HepG2 (cell line): ENCODE measurements around the gene SPSB1. TPM values are rescaled to one million over a fixed set of nuclear protein-coding genes. Genes with fewer than 3 reads are reported as not detected.

ENCODE experiments used
- ATF7 ChIP-seq, 2 experiments: fragments of 450-650 bp in 1 of 2; sonication (generic) in 1 of 2; formaldehyde crosslinking in 1 of 2; IDR thresholded peaks; 2 replicates each; pipeline versions ENCODE4 v1.4.0 to v1.6.1; 2016 to 2020; ENCODE audit warnings: antibody characterized with exemption in 1 of 2, mild to moderate bottlenecking in 1 of 2, missing genetic modification reagents in 1 of 2
- BORCS8-MEF2B ChIP-seq: sonication (generic); formaldehyde crosslinking; IDR thresholded peaks from 2 replicates; pipeline ENCODE4 v1.8.0; 2022; ENCODE audit warnings: mild to moderate bottlenecking, missing genetic modification reagents
- GATAD2A ChIP-seq: IDR thresholded peaks from 2 replicates; pipeline ENCODE4 v1.6.1; 2016
- HES4 ChIP-seq: sonication (generic); formaldehyde crosslinking; IDR thresholded peaks from 2 replicates; pipeline ENCODE4 v1.9.0; 2021; ENCODE audit warnings: mild to moderate bottlenecking, missing genetic modification reagents, borderline replicate concordance
- HNF4A ChIP-seq: sonication (generic); formaldehyde crosslinking; IDR thresholded peaks from 2 replicates; pipeline ENCODE4 v1.4.0; 2020; ENCODE audit warnings: missing genetic modification reagents
- IRF2 ChIP-seq: IDR thresholded peaks from 2 replicates; pipeline ENCODE4 v1.6.1; 2018; ENCODE audit warnings: missing genetic modification reagents, missing compliant biosample characterization
- NFE2 ChIP-seq: sonication (generic); formaldehyde crosslinking; IDR thresholded peaks from 2 replicates; pipeline ENCODE4 v1.4.0; 2020; ENCODE audit warnings: missing genetic modification reagents
- RFX5 ChIP-seq: IDR thresholded peaks from 2 replicates; pipeline ENCODE4 v1.6.1; 2011; ENCODE audit warnings: low read depth, low read length, improper control_type of control experiment
- SATB2 ChIP-seq: sonication (generic); formaldehyde crosslinking; IDR thresholded peaks from 2 replicates; pipeline ENCODE4 v1.5.0; 2020; ENCODE audit warnings: missing genetic modification reagents
- ZBTB20 ChIP-seq: sonication (generic); formaldehyde crosslinking; IDR thresholded peaks from 2 replicates; pipeline ENCODE4 v1.8.1; 2023; ENCODE audit warnings: missing genetic modification reagents, low read depth, mild to moderate bottlenecking, borderline replicate concordance
- ZNF180 ChIP-seq: sonication (generic); formaldehyde crosslinking; IDR thresholded peaks from 2 replicates; pipeline ENCODE4 v1.4.0; 2020; ENCODE audit warnings: low read depth, missing genetic modification reagents, borderline replicate concordance
- ZNF275 ChIP-seq: sonication (generic); formaldehyde crosslinking; IDR thresholded peaks from 2 replicates; pipeline ENCODE4 v1.8.0; 2022; ENCODE audit warnings: missing genetic modification reagents, mild to moderate bottlenecking, inconsistent platforms, borderline replicate concordance
- ZNF441 ChIP-seq: sonication (generic); formaldehyde crosslinking; IDR thresholded peaks from 2 replicates; pipeline ENCODE4 v1.7.0; 2021; ENCODE audit warnings: missing genetic modification reagents, borderline replicate concordance
- ZNF564 ChIP-seq: sonication (generic); formaldehyde crosslinking; IDR thresholded peaks from 2 replicates; pipeline ENCODE4 v1.8.1; 2023; ENCODE audit warnings: mild to moderate bottlenecking, missing genetic modification reagents
- ZNF580 ChIP-seq: IDR thresholded peaks from 2 replicates; pipeline ENCODE4 v1.6.1; 2016; ENCODE audit warnings: low read depth, borderline replicate concordance
- ZNF746 ChIP-seq: sonication (generic); formaldehyde crosslinking; IDR thresholded peaks from 2 replicates; pipeline ENCODE4 v1.8.0; 2022; ENCODE audit warnings: mild to moderate bottlenecking, missing genetic modification reagents
- ZNF790 ChIP-seq: sonication (generic); formaldehyde crosslinking; IDR thresholded peaks from 2 replicates; pipeline ENCODE4 v1.8.0; 2022; ENCODE audit warnings: missing genetic modification reagents, mild to moderate bottlenecking, borderline replicate concordance
- ZNF841 ChIP-seq: sonication (generic); formaldehyde crosslinking; IDR thresholded peaks from 2 replicates; pipeline ENCODE4 v1.8.1; 2023; ENCODE audit warnings: missing genetic modification reagents, borderline replicate concordance
- ZNF891 ChIP-seq: sonication (generic); formaldehyde crosslinking; IDR thresholded peaks from 2 replicates; pipeline ENCODE4 v1.5.0; 2020; ENCODE audit warnings: mild to moderate bottlenecking, missing genetic modification reagents
- polyA plus RNA-seq, 8 experiments: library from polyadenylated mRNA; depleted of rRNA in 3 of 8; stranded (reverse) in 7 of 8; unstranded in 1 of 8; fragments of >200 nt; fragmentation: Illumina TruSeq in 4 of 8; extraction: Trizol in 4 of 8; gene quantifications; 2 replicates each; pipeline versions ENCODE4 v1.2.1 to v1.2.3, GENCODE V29; 2011 to 2016; ENCODE audit warnings: low read depth in 4 of 8, missing spikeins in 1 of 8, mixed read lengths in 1 of 8; ENCODE audit not compliant: insufficient read depth in 1 of 8
- total RNA-seq, 5 experiments: library from RNA; depleted of rRNA; stranded (reverse); fragments of >200 nt; fragmentation: Illumina TruSeq; extraction: Trizol; gene quantifications; 2 replicates each; pipeline ENCODE4 v1.2.3, GENCODE V29; 2016; ENCODE audit warnings: low read depth in 1 of 5
- TF ChIP-seq, protein P1 (sequence below): sonication (generic); formaldehyde crosslinking; IDR thresholded peaks from 2 replicates; pipeline ENCODE4 v1.8.0; 2022; ENCODE audit warnings: mild to moderate bottlenecking, missing genetic modification reagents
- TF ChIP-seq, protein P2 (sequence below): fragments of 450-650 bp; IDR thresholded peaks from 2 replicates; pipeline ENCODE4 v1.6.1; 2016
- TF ChIP-seq, protein P3 (sequence below): sonication (generic); formaldehyde crosslinking; IDR thresholded peaks from 2 replicates; pipeline ENCODE4 v1.8.0; 2022; ENCODE audit warnings: mild to moderate bottlenecking, missing genetic modification reagents; ENCODE audit not compliant: insufficient replicate concordance

SPSB1 gene
- total and polyA plus RNA-seq, 2 of the 13 experiments (the other 11 are each of a cell fraction or from before 2014, with no cell fraction given), result 5.0 to 8.0 TPM

DNA sequence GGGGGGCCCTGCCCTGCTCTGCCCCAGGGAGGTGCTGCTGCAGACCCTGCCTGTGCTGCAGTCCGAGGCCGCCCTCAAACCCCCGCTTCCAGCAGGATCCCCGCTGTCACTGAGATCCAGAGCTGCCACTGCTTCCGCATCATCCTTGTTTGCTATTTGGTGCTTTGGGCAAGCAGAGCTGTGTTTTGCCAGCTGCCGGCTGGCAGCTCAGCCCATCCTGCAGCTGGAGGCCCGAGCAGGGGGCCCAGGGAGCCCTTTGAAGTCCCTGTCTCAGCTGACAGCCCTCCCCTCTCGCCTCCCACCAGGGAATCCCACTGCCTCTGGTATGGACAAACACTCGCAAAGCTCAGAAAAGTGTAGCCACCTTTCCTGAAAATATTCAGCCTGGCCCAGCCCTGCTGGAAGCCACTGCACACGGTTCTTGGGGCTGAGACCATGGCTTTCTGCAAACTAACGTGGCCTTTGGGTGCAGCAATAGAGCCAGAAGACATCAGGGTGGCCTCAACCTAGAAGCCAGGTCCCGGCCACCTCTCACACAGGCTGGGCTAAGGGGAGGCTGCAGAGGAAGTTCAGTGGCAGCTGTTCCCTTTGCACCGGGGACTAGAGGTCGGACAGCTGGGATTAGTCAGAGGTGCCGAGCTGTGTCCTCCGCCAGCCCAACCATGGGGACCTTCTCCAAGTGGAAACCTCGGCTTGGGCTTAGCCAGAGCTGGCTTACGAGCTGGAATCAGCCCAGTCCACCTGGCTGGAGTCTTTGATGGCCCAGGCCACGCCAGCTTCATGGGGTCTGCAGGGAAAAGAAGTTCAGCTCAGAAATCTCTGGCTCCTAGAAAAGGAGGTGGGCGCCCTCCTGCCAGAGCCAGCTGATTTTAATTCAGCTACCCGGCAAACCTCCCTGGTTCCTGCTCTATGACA, 107.1 kb downstream of the SPSB1 start (continued):
- no peak for TF ChIP-seq ZNF580 (CRISPR knock-in tag)
- TF ChIP-seq HNF4A (CRISPR knock-in tag), result peak; percentile 75
- TF ChIP-seq NFE2 (CRISPR knock-in tag), result no peak
- TF ChIP-seq, protein P1, sequence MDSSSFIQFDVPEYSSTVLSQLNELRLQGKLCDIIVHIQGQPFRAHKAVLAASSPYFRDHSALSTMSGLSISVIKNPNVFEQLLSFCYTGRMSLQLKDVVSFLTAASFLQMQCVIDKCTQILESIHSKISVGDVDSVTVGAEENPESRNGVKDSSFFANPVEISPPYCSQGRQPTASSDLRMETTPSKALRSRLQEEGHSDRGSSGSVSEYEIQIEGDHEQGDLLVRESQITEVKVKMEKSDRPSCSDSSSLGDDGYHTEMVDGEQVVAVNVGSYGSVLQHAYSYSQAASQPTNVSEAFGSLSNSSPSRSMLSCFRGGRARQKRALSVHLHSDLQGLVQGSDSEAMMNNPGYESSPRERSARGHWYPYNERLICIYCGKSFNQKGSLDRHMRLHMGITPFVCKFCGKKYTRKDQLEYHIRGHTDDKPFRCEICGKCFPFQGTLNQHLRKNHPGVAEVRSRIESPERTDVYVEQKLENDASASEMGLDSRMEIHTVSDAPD (CRISPR knock-in tag), result no peak
- TF ChIP-seq ZBTB20 (CRISPR knock-in tag), result no peak
- TF ChIP-seq BORCS8-MEF2B (CRISPR knock-in tag), result 0 out of 2 replicates have a peak, but pooled peaks have one; percentile 14
- no peak for TF ChIP-seq IRF2
- 0 out of 2 replicates have a peak, but pooled peaks have one; percentile 20 for TF ChIP-seq HES4 (CRISPR knock-in tag)
- TF ChIP-seq, protein P2, sequence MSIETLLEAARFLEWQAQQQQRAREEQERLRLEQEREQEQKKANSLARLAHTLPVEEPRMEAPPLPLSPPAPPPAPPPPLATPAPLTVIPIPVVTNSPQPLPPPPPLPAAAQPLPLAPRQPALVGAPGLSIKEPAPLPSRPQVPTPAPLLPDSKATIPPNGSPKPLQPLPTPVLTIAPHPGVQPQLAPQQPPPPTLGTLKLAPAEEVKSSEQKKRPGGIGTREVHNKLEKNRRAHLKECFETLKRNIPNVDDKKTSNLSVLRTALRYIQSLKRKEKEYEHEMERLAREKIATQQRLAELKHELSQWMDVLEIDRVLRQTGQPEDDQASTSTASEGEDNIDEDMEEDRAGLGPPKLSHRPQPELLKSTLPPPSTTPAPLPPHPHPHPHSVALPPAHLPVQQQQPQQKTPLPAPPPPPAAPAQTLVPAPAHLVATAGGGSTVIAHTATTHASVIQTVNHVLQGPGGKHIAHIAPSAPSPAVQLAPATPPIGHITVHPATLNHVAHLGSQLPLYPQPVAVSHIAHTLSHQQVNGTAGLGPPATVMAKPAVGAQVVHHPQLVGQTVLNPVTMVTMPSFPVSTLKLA, result no peak
- no peak; the same call in 1 of the 2 replicates for TF ChIP-seq GATAD2A (CRISPR knock-in tag)
- no peak for TF ChIP-seq ZNF275 (CRISPR knock-in tag)
- TF ChIP-seq SATB2 (CRISPR knock-in tag), result no peak
- TF ChIP-seq ZNF790 (CRISPR knock-in tag), result no peak
- TF ChIP-seq, protein P3, sequence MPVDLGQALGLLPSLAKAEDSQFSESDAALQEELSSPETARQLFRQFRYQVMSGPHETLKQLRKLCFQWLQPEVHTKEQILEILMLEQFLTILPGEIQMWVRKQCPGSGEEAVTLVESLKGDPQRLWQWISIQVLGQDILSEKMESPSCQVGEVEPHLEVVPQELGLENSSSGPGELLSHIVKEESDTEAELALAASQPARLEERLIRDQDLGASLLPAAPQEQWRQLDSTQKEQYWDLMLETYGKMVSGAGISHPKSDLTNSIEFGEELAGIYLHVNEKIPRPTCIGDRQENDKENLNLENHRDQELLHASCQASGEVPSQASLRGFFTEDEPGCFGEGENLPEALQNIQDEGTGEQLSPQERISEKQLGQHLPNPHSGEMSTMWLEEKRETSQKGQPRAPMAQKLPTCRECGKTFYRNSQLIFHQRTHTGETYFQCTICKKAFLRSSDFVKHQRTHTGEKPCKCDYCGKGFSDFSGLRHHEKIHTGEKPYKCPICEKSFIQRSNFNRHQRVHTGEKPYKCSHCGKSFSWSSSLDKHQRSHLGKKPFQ (CRISPR knock-in tag), result peak; percentile 43
- no peak for TF ChIP-seq ZNF841
- no peak for TF ChIP-seq ATF7 (IDR thresholded peaks at IDR 0.05)
- no peak for TF ChIP-seq ATF7 (CRISPR knock-in tag; IDR thresholded peaks at IDR 0.05)
- TF ChIP-seq RFX5, result no peak
- TF ChIP-seq ZNF891 (CRISPR knock-in tag), result no peak
- no peak for TF ChIP-seq ZNF180
- TF ChIP-seq ZNF441 (CRISPR knock-in tag), result no peak
- TF ChIP-seq ZNF564, result no peak
- no peak for TF ChIP-seq ZNF746 (CRISPR knock-in tag)
